SHP77 (cell line): ENCODE data around the gene REEP5.
"Not testable (repeated sequence)": the region's sequence is repeated elsewhere in the genome, so short reads cannot be mapped to it uniquely, and the experiment has no call there.

Experiments
- DNase-seq, 2 experiments: peaks; one replicate each; lab custom pipeline; 2025; lab: John Stamatoyannopoulos, UW

The REEP5 gene

GRCh38 chr5:112933105-112933504 lies 11.1 kb upstream of the REEP5 start:
- DNase-seq, result no peak

GRCh38 chr5:112931473-112931872 lies 9.4 kb upstream of the REEP5 start:
- DNase-seq, result no peak

- DNase-seq, result no peak
Measured at GRCh38 chr5:112930082-112930344, 8.0 kb upstream of the REEP5 start.

DNA sequence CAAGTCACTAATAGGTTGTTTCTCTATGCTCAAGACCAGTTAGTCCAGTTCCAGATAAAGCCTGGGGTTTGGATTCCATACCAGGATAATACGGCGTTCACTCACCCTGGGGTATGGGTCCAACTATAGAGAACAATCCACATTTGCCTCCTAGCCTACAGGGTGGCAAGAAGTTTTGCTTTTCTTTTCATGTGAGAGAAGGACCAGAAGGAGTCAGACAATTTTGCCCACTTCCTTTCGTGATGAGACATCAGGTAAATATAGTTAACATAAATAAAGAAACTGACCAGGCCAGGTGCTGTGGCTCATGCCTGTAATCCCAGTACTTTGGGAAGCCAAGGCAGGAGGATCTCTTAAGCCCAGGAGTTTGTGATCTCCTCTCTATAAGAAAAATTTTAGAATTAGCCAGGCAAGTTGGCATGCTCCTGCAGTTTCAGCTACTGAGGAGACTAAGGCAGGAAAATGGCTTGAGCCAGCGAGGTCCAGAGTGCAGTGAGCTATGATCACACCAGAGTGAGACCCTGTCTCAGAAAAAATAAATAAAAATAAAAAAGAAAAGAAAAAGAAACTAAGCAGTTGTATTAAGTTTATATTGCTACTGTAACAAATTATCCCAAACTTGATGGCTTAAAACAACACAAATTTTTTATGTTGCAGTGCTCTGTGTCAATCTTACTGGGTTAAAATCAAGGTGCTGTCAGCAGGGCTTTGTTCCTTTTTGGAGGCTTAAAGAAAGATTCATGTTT lies 7.5 kb upstream of the REEP5 start:
- no peak for DNase-seq

GRCh38 chr5:112923988-112924387 lies 2.0 kb upstream of the REEP5 start:
- no peak for DNase-seq

DNA sequence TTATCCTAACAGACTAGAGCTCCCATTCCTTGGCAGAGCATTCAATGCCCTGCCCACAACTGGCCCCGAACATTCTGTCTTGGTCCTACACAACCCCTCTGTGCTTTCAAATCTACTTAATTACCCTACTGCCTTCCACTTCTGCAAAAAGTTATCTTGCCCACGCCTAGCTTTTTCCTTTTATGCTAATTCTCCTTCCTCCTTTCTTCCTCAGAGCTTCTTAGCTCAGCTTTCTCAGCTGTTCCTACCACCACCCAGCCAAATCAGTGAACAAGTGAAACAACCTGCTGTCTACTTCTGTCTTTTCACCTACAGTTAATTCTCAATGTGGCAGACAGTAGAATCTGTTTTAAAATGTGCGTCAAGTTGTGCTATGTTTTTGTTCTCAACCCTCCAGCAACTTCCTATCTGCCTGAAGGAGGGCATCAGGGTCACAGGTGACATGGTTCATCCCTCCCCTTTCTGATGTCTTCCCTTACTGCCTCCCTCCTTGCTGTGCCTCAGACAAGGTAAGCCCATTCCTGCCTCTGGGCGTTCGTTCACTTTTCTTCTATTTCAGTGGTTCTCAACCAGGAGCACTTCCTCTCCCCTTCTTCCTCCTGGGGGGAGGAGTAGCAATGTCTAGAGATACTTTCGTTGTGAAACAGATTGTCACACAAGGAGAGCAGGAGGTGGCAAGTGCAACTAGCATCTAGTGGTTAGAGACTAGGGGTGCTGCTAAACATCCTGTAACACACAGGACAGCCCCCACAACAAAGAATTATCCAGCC lies 1.3 kb upstream of the REEP5 start:
- DNase-seq, result no peak

GRCh38 chr5:112921026-112921832 lies 798 bp downstream of the REEP5 start:
- DNase-seq, result peak; percentile 30 to 62

DNA sequence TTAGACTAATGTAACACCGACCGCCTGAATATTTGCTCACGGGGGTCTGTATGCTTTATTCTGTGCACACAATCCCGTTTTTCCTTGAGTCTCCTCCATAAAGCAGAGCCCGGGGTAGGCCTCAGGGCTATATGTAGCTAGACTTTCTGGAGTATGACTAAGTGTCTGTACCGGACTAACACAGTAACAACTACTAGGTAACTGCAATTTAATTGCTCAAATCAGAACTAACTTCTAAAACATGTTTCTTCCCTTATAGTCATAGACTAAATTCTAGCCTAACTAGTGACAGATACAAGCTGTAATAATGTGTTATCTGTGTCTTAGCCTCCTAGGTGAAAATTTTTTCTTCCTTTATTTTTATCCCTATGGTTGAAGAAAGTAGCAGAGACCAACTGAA lies 2.1 kb downstream of the REEP5 start:
- no peak for DNase-seq

DNA sequence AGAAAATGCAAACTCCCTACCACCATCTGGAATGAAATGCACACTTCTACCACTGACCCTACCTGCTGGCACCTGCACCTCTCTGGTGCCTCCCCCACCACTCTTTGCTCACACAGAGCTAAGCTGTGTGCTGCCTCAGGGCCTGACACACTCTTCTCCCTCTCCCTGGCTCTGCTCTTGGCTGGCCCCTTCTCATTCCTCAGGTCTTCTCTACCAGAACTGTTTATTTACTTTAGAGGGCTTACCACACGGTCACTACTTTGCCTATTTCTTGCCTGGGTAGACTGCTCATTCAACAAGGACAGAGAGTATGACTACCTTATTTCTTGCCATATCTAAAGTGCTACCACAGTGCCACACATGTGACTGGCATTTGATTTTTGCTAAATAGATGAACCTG lies 3.3 kb downstream of the REEP5 start:
- no peak for DNase-seq

DNA sequence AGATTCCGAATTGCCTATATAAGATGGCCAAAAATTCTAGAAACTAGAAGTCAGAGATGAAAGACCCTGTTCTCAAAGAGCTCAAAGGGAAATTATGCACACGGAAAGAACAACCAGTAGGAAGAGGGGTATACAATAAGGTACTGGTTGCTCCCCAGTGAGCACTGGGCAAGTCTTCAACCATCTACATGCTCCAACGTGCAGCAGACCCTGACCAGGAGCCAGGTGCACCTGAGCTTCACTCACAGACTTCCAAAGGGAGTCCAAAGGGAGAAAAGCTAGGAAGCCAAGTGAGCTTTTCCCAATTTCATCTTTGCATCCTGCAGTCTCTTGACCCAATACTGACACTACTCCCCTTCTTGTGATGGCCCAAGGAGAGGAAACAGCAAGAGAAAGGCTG lies 3.9 kb downstream of the REEP5 start:
- no peak for DNase-seq

- DNase-seq, result peak in 1 of 2 experiments; percentile 10
Measured at GRCh38 chr5:112917453-112917995, 4.5 kb downstream of the REEP5 start.

DNA sequence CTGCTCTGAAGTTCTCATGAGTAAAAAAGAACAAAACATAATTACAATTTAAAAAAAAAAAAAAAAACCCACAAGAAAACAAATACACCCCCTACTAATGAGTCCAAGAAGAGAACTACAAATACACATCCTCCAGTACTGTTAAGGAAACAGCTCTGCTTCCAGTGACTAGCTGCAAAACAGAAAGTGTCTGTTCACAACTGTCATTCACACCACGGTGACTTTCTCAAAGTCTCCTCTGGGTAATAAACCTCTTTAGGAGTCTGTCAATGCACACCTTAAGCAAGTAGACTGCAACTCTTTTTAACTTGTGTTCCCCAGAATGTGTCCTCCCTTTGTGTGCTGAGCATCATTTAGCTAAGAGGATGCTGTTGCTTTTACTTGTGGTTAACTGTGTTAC lies 6.2 kb downstream of the REEP5 start:
- DNase-seq, result no peak

DNA sequence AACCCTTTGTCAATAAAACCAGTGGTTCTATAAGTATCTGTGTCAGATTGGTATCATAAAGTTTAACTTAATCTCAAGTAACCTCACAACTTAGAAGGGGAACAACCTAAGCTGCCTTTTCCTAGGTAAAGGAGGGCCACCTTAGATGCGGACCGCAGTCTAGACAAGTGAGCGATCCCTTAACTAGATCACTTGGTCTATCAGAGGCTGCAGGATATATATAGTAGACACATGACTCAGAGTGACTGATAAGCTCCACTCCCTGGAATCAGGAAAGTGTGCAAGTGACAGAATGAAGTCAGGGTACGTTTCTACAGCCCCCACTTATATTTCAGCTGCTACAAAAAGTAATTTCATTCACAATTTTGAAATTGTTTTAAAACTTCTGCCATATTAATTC lies 7.4 kb downstream of the REEP5 start:
- DNase-seq, result no peak

DNA sequence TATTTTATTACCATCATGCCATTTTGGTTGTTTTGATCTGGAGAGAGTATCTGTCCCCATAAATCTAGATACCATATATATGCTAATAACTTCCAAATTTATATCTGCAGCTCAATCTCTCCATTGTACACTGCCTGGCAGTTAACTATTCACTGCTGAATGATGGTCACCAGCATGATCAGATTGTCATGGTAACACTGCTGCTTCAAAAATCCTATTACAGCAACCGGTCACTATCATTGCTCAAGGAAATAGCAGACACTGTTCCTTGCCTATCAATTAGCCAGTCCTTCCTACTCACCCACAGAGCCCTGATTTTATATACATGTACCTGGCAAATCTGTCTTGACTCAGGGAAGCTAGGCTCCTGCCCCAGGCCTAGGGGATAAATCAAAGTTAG lies 11.5 kb downstream of the REEP5 start:
- no peak for DNase-seq

GRCh38 chr5:112908854-112909253 lies 13.2 kb downstream of the REEP5 start:
- no peak for DNase-seq

DNA sequence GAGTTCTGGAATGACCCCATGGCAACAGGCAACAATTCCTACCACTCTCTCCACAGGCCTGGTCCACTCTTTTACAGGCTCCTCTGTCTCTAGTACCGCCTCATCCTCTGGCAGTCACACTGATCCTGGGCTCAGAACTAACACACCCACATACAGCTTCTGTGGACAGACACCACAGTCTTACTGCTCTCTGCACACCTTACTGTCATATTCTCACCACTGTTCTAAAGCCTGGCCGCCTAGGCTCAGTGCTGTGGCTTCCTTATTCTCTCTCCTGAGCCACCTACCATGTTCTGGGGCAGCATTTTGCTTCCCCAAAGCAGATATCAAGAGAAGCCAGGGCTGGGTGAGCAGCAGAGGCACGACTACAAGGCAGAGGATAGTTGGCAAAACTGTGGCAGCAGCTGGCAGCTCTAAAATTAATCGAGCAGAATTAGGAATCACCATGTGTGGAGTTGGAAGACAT lies 14.8 kb downstream of the REEP5 start:
- no peak for DNase-seq

GRCh38 chr5:112906637-112907036 lies 15.4 kb downstream of the REEP5 start:
- no peak for DNase-seq

DNA sequence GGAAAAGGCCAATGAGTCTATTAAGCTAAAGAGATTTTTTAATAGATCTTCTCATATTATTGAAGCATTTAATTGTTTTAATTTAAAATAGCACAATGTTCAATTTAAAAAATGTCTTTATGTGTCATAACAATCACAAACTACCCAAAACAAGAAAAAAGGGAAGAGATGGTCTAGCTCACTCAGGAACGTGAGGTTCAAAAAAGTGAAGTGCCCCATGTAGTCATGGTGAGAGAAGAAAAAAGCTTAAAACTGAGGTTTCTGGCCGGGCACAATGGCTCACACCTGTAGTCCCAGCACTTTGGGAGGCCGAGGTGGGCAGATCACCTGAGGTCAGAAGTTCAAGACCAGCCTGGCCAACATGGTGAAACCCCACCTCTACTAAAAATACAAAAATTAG lies 17.0 kb downstream of the REEP5 start:
- DNase-seq, result not testable (repeated sequence)

GRCh38 chr5:112902561-112902960 lies 19.5 kb downstream of the REEP5 start:
- no peak for DNase-seq

- no peak for DNase-seq
Measured at GRCh38 chr5:112895682-112896081, 26.3 kb downstream of the REEP5 start.

DNA sequence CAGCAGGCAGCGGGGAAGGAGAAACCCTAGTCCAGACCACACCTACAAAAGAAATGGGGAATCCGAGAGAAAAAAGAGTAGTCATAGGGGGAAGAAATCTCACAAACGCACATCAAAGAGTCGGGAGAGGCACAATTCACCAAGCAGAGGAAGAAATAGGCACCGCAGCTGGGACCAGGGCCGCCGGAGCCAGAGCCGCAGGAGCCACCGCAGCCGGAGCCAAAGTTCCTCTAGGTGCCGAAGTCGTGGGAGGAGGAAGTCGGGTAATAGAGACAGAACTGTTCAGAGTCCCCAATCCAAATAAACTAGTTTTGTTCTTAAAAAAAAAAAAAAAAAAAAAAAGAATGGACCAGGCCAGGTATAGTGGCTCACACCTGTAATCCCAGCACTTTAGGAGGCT lies 29.3 kb downstream of the REEP5 start:
- no peak for DNase-seq

DNA sequence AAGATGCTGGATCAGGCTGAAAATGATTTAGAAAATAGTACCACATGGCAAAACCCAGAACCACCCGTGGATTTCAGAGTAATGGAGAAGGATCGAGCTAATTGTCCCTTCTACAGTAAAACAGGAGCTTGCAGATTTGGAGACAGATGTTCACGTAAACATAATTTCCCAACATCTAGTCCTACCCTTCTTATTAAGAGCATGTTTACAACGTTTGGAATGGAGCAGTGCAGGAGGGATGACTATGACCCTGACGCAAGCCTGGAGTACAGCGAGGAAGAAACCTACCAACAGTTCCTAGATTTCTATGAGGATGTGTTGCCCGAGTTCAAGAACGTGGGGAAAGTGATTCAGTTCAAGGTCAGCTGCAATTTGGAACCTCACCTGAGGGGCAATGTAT lies 30.0 kb downstream of the REEP5 start:
- DNase-seq, result not testable (repeated sequence)

DNA sequence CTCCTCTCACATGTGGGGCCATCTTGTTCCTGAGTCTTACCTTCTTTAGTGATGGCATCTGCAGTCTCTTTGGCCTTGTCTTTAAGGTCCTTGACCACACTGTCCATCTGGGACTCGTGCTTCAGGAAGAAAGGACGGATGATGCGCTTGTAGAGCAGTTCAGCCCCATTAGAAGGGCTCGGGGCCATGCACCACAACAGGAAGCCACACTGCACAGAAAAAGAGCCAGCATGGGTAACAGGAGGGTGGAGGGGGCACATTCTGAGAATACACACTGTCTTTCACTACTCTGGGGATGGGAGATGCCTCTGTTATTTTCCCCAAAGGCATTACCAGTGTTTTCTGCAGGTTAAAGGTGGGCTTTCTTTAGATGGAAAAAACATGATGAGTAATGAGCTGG lies 35.1 kb downstream of the REEP5 start:
- no peak for DNase-seq
